ENCODE results near the gene FMN2.

Gene FMN2

DNA sequence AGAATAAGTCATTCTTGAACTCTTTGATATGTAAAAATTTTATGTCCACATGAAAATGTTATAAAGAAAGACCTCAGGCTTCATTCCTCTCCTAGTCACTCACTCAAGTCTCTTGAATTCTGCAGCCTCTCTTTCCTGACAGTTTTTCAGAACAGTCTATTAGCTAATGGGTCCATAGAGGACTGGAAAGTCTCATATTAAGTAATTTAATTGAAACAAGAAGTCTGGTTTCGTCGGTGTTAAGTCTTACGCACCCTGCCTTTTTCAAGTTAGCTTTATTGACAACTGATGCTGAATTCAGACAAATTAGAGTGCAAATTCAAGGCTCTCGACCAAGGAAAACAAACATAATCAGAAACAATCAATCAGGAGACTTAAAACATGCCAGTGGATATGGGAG lies 414.5 kb downstream of the FMN2 start:
- no peak for DNase-seq (ENCODE audit: low read depth in 1 of 2, low spot score in 1 of 2)
- Histone ChIP-seq H3K27ac (replicated peaks) (no peak overlapping the region), H3K4me3 (replicated peaks; ENCODE audit: insufficient read depth, low read length) (no peak overlapping the region), H3K27me3 (ENCODE audit: insufficient read depth, poor library complexity, severe bottlenecking) (no peaks in the 10 kb centered on the region)
- TF ChIP-seq, protein P1, sequence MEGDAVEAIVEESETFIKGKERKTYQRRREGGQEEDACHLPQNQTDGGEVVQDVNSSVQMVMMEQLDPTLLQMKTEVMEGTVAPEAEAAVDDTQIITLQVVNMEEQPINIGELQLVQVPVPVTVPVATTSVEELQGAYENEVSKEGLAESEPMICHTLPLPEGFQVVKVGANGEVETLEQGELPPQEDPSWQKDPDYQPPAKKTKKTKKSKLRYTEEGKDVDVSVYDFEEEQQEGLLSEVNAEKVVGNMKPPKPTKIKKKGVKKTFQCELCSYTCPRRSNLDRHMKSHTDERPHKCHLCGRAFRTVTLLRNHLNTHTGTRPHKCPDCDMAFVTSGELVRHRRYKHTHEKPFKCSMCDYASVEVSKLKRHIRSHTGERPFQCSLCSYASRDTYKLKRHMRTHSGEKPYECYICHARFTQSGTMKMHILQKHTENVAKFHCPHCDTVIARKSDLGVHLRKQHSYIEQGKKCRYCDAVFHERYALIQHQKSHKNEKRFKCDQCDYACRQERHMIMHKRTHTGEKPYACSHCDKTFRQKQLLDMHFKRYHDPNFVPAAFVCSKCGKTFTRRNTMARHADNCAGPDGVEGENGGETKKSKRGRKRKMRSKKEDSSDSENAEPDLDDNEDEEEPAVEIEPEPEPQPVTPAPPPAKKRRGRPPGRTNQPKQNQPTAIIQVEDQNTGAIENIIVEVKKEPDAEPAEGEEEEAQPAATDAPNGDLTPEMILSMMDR (IDR thresholded peaks at IDR 0.05; ENCODE audit: insufficient read depth, low read length) = no peak
- TF ChIP-seq POLR2AphosphoS5 (IDR thresholded peaks at IDR 0.05; ENCODE audit: low read depth) (no peak), SPI1 (IDR thresholded peaks at IDR 0.05; ENCODE audit: borderline replicate concordance, low read depth) (no peak), GABPA (IDR thresholded peaks at IDR 0.05; ENCODE audit: low read depth) (no peak)
- TF ChIP-seq, protein P2, sequence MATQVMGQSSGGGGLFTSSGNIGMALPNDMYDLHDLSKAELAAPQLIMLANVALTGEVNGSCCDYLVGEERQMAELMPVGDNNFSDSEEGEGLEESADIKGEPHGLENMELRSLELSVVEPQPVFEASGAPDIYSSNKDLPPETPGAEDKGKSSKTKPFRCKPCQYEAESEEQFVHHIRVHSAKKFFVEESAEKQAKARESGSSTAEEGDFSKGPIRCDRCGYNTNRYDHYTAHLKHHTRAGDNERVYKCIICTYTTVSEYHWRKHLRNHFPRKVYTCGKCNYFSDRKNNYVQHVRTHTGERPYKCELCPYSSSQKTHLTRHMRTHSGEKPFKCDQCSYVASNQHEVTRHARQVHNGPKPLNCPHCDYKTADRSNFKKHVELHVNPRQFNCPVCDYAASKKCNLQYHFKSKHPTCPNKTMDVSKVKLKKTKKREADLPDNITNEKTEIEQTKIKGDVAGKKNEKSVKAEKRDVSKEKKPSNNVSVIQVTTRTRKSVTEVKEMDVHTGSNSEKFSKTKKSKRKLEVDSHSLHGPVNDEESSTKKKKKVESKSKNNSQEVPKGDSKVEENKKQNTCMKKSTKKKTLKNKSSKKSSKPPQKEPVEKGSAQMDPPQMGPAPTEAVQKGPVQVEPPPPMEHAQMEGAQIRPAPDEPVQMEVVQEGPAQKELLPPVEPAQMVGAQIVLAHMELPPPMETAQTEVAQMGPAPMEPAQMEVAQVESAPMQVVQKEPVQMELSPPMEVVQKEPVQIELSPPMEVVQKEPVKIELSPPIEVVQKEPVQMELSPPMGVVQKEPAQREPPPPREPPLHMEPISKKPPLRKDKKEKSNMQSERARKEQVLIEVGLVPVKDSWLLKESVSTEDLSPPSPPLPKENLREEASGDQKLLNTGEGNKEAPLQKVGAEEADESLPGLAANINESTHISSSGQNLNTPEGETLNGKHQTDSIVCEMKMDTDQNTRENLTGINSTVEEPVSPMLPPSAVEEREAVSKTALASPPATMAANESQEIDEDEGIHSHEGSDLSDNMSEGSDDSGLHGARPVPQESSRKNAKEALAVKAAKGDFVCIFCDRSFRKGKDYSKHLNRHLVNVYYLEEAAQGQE (IDR thresholded peaks at IDR 0.05; ENCODE audit: insufficient replicate concordance, low read depth) = no peak

DNA sequence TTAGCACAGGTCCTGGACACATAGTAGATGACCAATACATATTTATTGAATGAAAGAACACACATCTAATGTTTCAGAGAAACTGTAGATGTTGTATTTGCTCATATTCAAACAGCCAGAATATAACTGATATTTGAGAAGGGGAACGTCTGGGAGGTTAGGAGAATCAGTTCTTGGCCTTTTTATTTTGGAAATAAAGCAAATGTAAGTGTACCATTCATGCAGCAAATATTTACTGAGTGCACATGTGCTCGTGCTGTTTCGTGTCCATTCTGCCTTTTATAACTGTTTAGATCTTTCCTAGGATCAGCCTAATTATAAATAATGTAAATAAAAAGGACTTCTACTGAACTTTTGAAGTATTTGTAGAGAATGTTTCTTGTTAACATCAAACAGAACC lies 416.5 kb downstream of the FMN2 start:
- TF ChIP-seq POLR2AphosphoS5 (IDR thresholded peaks at IDR 0.05; ENCODE audit: low read depth) (no peak), SPI1 (IDR thresholded peaks at IDR 0.05; ENCODE audit: borderline replicate concordance, low read depth) (no peak), GABPA (IDR thresholded peaks at IDR 0.05; ENCODE audit: low read depth) (no peak)
- TF ChIP-seq, protein P1 (IDR thresholded peaks at IDR 0.05; ENCODE audit: insufficient read depth, low read length) = no peak
- TF ChIP-seq, protein P2 (IDR thresholded peaks at IDR 0.05; ENCODE audit: insufficient replicate concordance, low read depth) = no peak
- Histone ChIP-seq H3K4me3 (replicated peaks; ENCODE audit: insufficient read depth, low read length) (no peak overlapping the region), H3K27me3 (ENCODE audit: insufficient read depth, poor library complexity, severe bottlenecking) (no peaks in the 10 kb centered on the region), H3K27ac (replicated peaks) (no peak overlapping the region)
- DNase-seq (ENCODE audit: low read depth in 1 of 2, low spot score in 1 of 2) = no peak

DNA sequence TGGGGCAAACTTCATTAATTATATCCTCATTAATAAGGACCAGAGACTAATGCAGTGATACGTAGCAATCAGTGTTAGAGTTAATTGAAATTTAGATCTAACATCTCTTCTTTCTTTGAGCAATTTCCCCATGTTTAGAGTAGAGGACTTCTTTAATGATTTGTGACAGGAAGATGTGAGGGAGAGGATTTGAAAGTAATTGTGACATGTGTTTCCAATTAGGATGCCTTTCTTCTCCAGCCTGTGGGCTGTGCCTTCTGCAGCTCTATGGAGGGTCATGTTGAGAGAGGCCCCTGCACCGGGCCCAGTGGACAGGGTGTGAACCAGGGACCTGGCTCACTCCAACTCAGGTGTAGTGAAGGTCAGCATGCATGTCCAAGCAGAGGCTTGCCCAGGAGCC lies 417.3 kb downstream of the FMN2 start:
- DNase-seq (ENCODE audit: low read depth in 1 of 2, low spot score in 1 of 2) = no peak
- no peak overlapping the region for H3K4me3 ChIP-seq (replicated peaks; ENCODE audit: insufficient read depth, low read length)
- no peak overlapping the region for H3K27ac ChIP-seq (replicated peaks)
- no peak for TF ChIP-seq SPI1 (IDR thresholded peaks at IDR 0.05; ENCODE audit: borderline replicate concordance, low read depth)
- TF ChIP-seq POLR2AphosphoS5 (IDR thresholded peaks at IDR 0.05; ENCODE audit: low read depth) = no peak
- TF ChIP-seq, protein P2 (IDR thresholded peaks at IDR 0.05; ENCODE audit: insufficient replicate concordance, low read depth) = no peak
- TF ChIP-seq, protein P1 (IDR thresholded peaks at IDR 0.05; ENCODE audit: insufficient read depth, low read length) = no peak
- TF ChIP-seq GABPA (IDR thresholded peaks at IDR 0.05; ENCODE audit: low read depth) = no peak
- H3K27me3 ChIP-seq (ENCODE audit: insufficient read depth, poor library complexity, severe bottlenecking) = no peaks in the 10 kb centered on the region
